GM13977 (cell line): Measurements from ENCODE around the gene CLIC1.

Source experiments
- DNase-seq: peaks from one replicate; pipeline ENCODE4 v3.0.0; 2012; ENCODE audit warnings: low spot score
- CTCF ChIP-seq: IDR thresholded peaks from 2 replicates; pipeline ENCODE4 v1.5.1; 2012; ENCODE audit warnings: mild to moderate bottlenecking, control low read depth; ENCODE audit not compliant: insufficient read depth; ENCODE audit errors: extremely low read depth, missing control alignments
- in situ Hi-C: fragments of 300-500 bp; cut with MboI; formaldehyde crosslinking; loops from one replicate; pipeline ENCODE4 v1.12.0; 2022; ENCODE audit warnings: low sequenced_read_pairs, low pct_unique_long_range_greater_than_20kb, mixed read lengths, inconsistent platforms; ENCODE audit not compliant: unreplicated experiment

The CLIC1 gene

GRCh38 chr6:31750411-31751022 is 14.2 kb upstream of the CLIC1 start:
- in situ Hi-C loops = no loop called here
- DNase-seq = no peak
- no peak for TF ChIP-seq CTCF

- in situ Hi-C loops = no loop called here
- DNase-seq = no peak
- TF ChIP-seq CTCF = no peak
Measured at GRCh38 chr6:31749301-31750036, 13.1 kb upstream of the CLIC1 start.

- in situ Hi-C loops = no loop called here
- no peak for DNase-seq
- no peak for TF ChIP-seq CTCF
Measured at GRCh38 chr6:31744422-31744821, 8.1 kb upstream of the CLIC1 start.

GRCh38 chr6:31742894-31743293 is 6.6 kb upstream of the CLIC1 start:
- no peak for TF ChIP-seq CTCF
- DNase-seq = no peak
- in situ Hi-C loops = no loop called here

- in situ Hi-C loops = no loop called here
- TF ChIP-seq CTCF = no peak
- no peak for DNase-seq
Measured at GRCh38 chr6:31741815-31742214, 5.5 kb upstream of the CLIC1 start.

GRCh38 chr6:31740397-31741223 is 4.3 kb upstream of the CLIC1 start:
- no peak for TF ChIP-seq CTCF
- DNase-seq = no peak
- in situ Hi-C loops = no loop called here
